Memory B cell (primary cell): ENCODE measurements around the gene ALDOA.

Source experiments
- ATAC-seq: fragments of 150-1000 bp; cut with Tn5 transposase; 2 replicates; pipeline ENCODE4 v1.10.0; 2021; ENCODE audit warnings: low read depth, mild to moderate bottlenecking, moderate library complexity
- DNase-seq, 2 donors: peaks; one replicate each; pipeline ENCODE4 v3.0.0; 2022; ENCODE audit warnings: low spot score in 2 of 2
- H3K27ac Mint-ChIP-seq: one replicate; pipeline ENCODE4 v1.8.0; 2022; ENCODE audit warnings: mild to moderate bottlenecking, moderate library complexity, mixed read lengths
- H3K27me3 Mint-ChIP-seq: one replicate; pipeline ENCODE4 v1.8.0; 2022; ENCODE audit warnings: mixed read lengths
- H3K36me3 Mint-ChIP-seq: one replicate; pipeline ENCODE4 v1.8.0; 2022; ENCODE audit warnings: mild to moderate bottlenecking, mixed read lengths
- H3K4me1 Mint-ChIP-seq: one replicate; pipeline ENCODE4 v1.8.0; 2022; ENCODE audit warnings: mixed read lengths
- H3K4me3 Mint-ChIP-seq: one replicate; pipeline ENCODE4 v1.8.0; 2022; ENCODE audit warnings: mild to moderate bottlenecking, moderate library complexity, mixed read lengths
- H3K9me3 Mint-ChIP-seq: one replicate; pipeline ENCODE4 v1.8.0; 2022; ENCODE audit warnings: mixed read lengths

Gene ALDOA

GRCh38 chr16:30053376-30054015 lies 12.1 kb upstream of the ALDOA start:
- H3K36me3 Mint-ChIP-seq: no peaks in the 10 kb centered on the region
- DNase-seq (no peak), ATAC-seq (peak; percentile 13)
- peaks cover 4% of the 10 kb centered on the region for H3K4me1 Mint-ChIP-seq
- peaks cover 2% of the 10 kb centered on the region for H3K27me3 Mint-ChIP-seq
- H3K4me3 Mint-ChIP-seq: peak overlapping the region; percentile 87
- no peaks in the 10 kb centered on the region for H3K9me3 Mint-ChIP-seq
- peak overlapping the region; percentile 83 for H3K27ac Mint-ChIP-seq

GRCh38 chr16:30054451-30054850 lies 11.1 kb upstream of the ALDOA start:
- Mint-ChIP-seq H3K27ac (no peak overlapping the region), H3K27me3 (peaks cover 2% of the 10 kb centered on the region), H3K4me1 (peaks cover 4% of the 10 kb centered on the region), H3K36me3 (no peaks in the 10 kb centered on the region), H3K9me3 (no peaks in the 10 kb centered on the region), H3K4me3 (peak overlapping the region; percentile 44)
- DNase-seq (no peak), ATAC-seq (no peak)

GRCh38 chr16:30054959-30055553 lies 10.5 kb upstream of the ALDOA start:
- Mint-ChIP-seq H3K27me3 (peaks cover 2% of the 10 kb centered on the region), H3K4me3 (peak overlapping the region; percentile 30), H3K36me3 (no peaks in the 10 kb centered on the region), H3K4me1 (peaks cover 4% of the 10 kb centered on the region), H3K9me3 (no peaks in the 10 kb centered on the region), H3K27ac (no peak overlapping the region)
- ATAC-seq: peak; percentile 56
- DNase-seq: no peak

- Mint-ChIP-seq H3K4me3 (no peak overlapping the region), H3K27me3 (no peaks in the 10 kb centered on the region), H3K4me1 (peaks cover 4% of the 10 kb centered on the region), H3K27ac (no peak overlapping the region), H3K36me3 (no peaks in the 10 kb centered on the region), H3K9me3 (no peaks in the 10 kb centered on the region)
- no peak for DNase-seq
- no peak for ATAC-seq
These were observed 5.2 kb upstream of the ALDOA start for GRCh38 chr16:30060346-30060745.

GRCh38 chr16:30060836-30061554 lies 4.6 kb upstream of the ALDOA start:
- Mint-ChIP-seq H3K4me3 (no peak overlapping the region), H3K27me3 (no peaks in the 10 kb centered on the region), H3K4me1 (peaks cover 4% of the 10 kb centered on the region), H3K36me3 (no peaks in the 10 kb centered on the region), H3K27ac (no peak overlapping the region), H3K9me3 (no peaks in the 10 kb centered on the region)
- ATAC-seq (no peak), DNase-seq (no peak)

- DNase-seq (no peak), ATAC-seq (no peak)
- Mint-ChIP-seq H3K27me3 (no peaks in the 10 kb centered on the region), H3K9me3 (no peaks in the 10 kb centered on the region), H3K4me3 (peak overlapping the region; percentile 98), H3K36me3 (peaks cover 8% of the 10 kb centered on the region), H3K27ac (peak overlapping the region; percentile 92), H3K4me1 (peaks cover 15% of the 10 kb centered on the region)
These were observed 2.2 kb upstream of the ALDOA start for GRCh38 chr16:30063278-30063892.

- DNase-seq (peak; percentile 62 to 67), ATAC-seq (peak; percentile 41)
- Mint-ChIP-seq H3K27me3 (no peaks in the 10 kb centered on the region), H3K4me1 (peaks cover 19% of the 10 kb centered on the region), H3K9me3 (no peaks in the 10 kb centered on the region), H3K4me3 (peak overlapping the region; percentile 98), H3K36me3 (peaks cover 10% of the 10 kb centered on the region), H3K27ac (peak overlapping the region; percentile 92)
These were observed 1.4 kb upstream of the ALDOA start for GRCh38 chr16:30063893-30064728.

GRCh38 chr16:30064729-30065101 lies 845 bp upstream of the ALDOA start:
- no peak for DNase-seq
- H3K27me3 Mint-ChIP-seq: no peaks in the 10 kb centered on the region
- peaks cover 24% of the 10 kb centered on the region for H3K4me1 Mint-ChIP-seq
- peaks cover 13% of the 10 kb centered on the region for H3K36me3 Mint-ChIP-seq
- ATAC-seq: no peak
- H3K4me3 Mint-ChIP-seq: peak overlapping the region; percentile 98
- peak overlapping the region; percentile 92 for H3K27ac Mint-ChIP-seq
- no peaks in the 10 kb centered on the region for H3K9me3 Mint-ChIP-seq

GRCh38 chr16:30065943-30066760 lies 592 bp downstream of the ALDOA start:
- no peaks in the 10 kb centered on the region for H3K9me3 Mint-ChIP-seq
- peaks cover 18% of the 10 kb centered on the region for H3K36me3 Mint-ChIP-seq
- peak overlapping the region; percentile 98 for H3K4me3 Mint-ChIP-seq
- H3K27ac Mint-ChIP-seq: peak overlapping the region; percentile 92
- DNase-seq (no peak), ATAC-seq (no peak)
- peaks cover 24% of the 10 kb centered on the region for H3K4me1 Mint-ChIP-seq
- H3K27me3 Mint-ChIP-seq: no peaks in the 10 kb centered on the region

GRCh38 chr16:30066761-30067583 lies 1.4 kb downstream of the ALDOA start:
- Mint-ChIP-seq H3K9me3 (no peaks in the 10 kb centered on the region), H3K36me3 (peaks cover 18% of the 10 kb centered on the region), H3K27me3 (no peaks in the 10 kb centered on the region), H3K4me1 (peaks cover 24% of the 10 kb centered on the region), H3K27ac (peak overlapping the region; percentile 92), H3K4me3 (peak overlapping the region; percentile 98)
- no peak for DNase-seq
- ATAC-seq: no peak

GRCh38 chr16:30067584-30067916 lies 2.0 kb downstream of the ALDOA start:
- peaks cover 21% of the 10 kb centered on the region for H3K36me3 Mint-ChIP-seq
- H3K27ac Mint-ChIP-seq: no peak overlapping the region
- ATAC-seq (no peak), DNase-seq (no peak)
- H3K4me3 Mint-ChIP-seq: no peak overlapping the region
- H3K9me3 Mint-ChIP-seq: no peaks in the 10 kb centered on the region
- peaks cover 24% of the 10 kb centered on the region for H3K4me1 Mint-ChIP-seq
- no peaks in the 10 kb centered on the region for H3K27me3 Mint-ChIP-seq

GRCh38 chr16:30068333-30068732 lies 2.8 kb downstream of the ALDOA start:
- Mint-ChIP-seq H3K4me3 (no peak overlapping the region), H3K27ac (no peak overlapping the region), H3K9me3 (no peaks in the 10 kb centered on the region), H3K36me3 (peaks cover 21% of the 10 kb centered on the region), H3K4me1 (peaks cover 24% of the 10 kb centered on the region), H3K27me3 (no peaks in the 10 kb centered on the region)
- no peak for DNase-seq
- ATAC-seq: no peak
